ENCODE data around the gene PRSS23.
A peak's percentile ranks its signal among the peaks of the same experiment; 100 is the strongest.
"Not testable (repeated sequence)": the region's sequence is repeated elsewhere in the genome, so short reads cannot be mapped to it uniquely, and the experiment has no call there.

Gene PRSS23

DNA sequence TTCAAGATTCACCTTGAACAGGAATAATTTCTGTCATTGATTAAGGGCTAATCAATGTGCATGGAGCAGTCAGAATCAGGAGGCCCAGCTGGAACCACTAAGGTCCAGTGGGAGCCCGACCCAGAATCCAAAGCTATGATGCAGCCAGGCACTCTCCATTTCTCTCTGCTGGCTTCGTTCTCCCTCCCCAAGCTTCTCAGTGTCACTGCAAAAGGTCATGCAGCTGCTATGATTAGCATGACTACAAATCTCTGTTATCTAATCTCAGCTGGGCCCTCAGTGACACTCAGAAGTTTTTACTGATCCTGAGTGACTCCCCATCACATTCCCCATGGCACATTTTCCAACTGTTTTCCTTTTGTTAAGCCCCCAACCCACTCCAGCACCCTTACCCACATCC, 31.1 kb upstream of the PRSS23 start (continued):
- TF ChIP-seq, protein P1, sequence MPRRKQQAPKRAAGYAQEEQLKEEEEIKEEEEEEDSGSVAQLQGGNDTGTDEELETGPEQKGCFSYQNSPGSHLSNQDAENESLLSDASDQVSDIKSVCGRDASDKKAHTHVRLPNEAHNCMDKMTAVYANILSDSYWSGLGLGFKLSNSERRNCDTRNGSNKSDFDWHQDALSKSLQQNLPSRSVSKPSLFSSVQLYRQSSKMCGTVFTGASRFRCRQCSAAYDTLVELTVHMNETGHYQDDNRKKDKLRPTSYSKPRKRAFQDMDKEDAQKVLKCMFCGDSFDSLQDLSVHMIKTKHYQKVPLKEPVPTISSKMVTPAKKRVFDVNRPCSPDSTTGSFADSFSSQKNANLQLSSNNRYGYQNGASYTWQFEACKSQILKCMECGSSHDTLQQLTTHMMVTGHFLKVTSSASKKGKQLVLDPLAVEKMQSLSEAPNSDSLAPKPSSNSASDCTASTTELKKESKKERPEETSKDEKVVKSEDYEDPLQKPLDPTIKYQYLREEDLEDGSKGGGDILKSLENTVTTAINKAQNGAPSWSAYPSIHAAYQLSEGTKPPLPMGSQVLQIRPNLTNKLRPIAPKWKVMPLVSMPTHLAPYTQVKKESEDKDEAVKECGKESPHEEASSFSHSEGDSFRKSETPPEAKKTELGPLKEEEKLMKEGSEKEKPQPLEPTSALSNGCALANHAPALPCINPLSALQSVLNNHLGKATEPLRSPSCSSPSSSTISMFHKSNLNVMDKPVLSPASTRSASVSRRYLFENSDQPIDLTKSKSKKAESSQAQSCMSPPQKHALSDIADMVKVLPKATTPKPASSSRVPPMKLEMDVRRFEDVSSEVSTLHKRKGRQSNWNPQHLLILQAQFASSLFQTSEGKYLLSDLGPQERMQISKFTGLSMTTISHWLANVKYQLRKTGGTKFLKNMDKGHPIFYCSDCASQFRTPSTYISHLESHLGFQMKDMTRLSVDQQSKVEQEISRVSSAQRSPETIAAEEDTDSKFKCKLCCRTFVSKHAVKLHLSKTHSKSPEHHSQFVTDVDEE (CRISPR knock-in tag; IDR thresholded peaks at IDR 0.05): no peak

DNA sequence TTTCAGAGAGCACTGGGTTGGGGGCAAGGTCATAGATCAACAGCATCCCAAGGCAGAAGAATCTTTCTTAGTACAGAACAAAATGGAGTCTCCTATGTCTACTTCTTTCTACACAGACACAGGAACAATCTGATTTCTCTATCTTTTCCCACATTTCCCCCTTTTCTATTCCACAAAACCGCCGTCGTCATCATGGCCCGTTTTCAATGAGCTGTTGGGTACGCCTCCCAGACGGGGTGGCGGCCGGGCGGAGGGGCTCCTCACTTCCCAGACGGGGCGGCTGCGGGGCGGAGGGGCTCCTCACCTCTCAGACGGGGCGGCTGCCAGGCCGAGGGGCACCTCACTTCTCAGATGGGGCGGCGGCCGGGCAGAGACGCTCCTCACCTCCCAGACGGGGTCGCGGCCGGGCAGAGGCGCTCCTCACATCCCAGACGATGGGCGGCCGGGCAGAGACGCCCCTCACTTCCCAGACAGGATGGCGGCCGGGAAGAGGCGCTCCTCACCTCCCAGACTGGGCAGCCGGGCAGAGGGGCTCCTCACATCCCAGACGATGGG, 29.8 kb upstream of the PRSS23 start:
- ATAC-seq: not testable (repeated sequence)

GRCh38 chr11:86772999-86773398, 27.3 kb upstream of the PRSS23 start:
- ATAC-seq: no peak
- TF ChIP-seq ZNF8 (CRISPR knock-in tag; IDR thresholded peaks at IDR 0.05) (no peak), TCF4 (CRISPR knock-in tag; IDR thresholded peaks at IDR 0.05; ENCODE audit: borderline replicate concordance) (no peak), ZC3H10 (CRISPR knock-in tag; IDR thresholded peaks at IDR 0.05) (no peak), ZFP3 (CRISPR knock-in tag; IDR thresholded peaks at IDR 0.05) (no peak), ARNTL (CRISPR knock-in tag; IDR thresholded peaks at IDR 0.05; ENCODE audit: borderline replicate concordance, low read depth) (no peak), ZNF70 (CRISPR knock-in tag; IDR thresholded peaks at IDR 0.05) (no peak), GLIS3 (CRISPR knock-in tag; IDR thresholded peaks at IDR 0.05) (no peak), BACH2 (CRISPR knock-in tag; IDR thresholded peaks at IDR 0.05; ENCODE audit: borderline replicate concordance) (no peak), ZFP30 (CRISPR knock-in tag; IDR thresholded peaks at IDR 0.05) (no peak), PATZ1 (CRISPR knock-in tag; IDR thresholded peaks at IDR 0.05; ENCODE audit: borderline replicate concordance) (no peak), CSDC2 (CRISPR knock-in tag; IDR thresholded peaks at IDR 0.05) (no peak), ZNF565 (CRISPR knock-in tag; conservative IDR thresholded peaks at IDR 0.05; ENCODE audit: low read depth) (no peak), RARB (CRISPR knock-in tag; IDR thresholded peaks at IDR 0.05) (no peak), ESRRG (CRISPR knock-in tag; IDR thresholded peaks at IDR 0.05) (no peak), POU6F1 (CRISPR knock-in tag; IDR thresholded peaks at IDR 0.05; ENCODE audit: borderline replicate concordance, low read depth) (no peak)
- TF ChIP-seq, protein P2, sequence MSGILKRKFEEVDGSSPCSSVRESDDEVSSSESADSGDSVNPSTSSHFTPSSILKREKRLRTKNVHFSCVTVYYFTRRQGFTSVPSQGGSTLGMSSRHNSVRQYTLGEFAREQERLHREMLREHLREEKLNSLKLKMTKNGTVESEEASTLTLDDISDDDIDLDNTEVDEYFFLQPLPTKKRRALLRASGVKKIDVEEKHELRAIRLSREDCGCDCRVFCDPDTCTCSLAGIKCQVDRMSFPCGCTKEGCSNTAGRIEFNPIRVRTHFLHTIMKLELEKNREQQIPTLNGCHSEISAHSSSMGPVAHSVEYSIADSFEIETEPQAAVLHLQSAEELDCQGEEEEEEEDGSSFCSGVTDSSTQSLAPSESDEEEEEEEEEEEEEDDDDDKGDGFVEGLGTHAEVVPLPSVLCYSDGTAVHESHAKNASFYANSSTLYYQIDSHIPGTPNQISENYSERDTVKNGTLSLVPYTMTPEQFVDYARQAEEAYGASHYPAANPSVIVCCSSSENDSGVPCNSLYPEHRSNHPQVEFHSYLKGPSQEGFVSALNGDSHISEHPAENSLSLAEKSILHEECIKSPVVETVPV (CRISPR knock-in tag; IDR thresholded peaks at IDR 0.05): no peak

DNA sequence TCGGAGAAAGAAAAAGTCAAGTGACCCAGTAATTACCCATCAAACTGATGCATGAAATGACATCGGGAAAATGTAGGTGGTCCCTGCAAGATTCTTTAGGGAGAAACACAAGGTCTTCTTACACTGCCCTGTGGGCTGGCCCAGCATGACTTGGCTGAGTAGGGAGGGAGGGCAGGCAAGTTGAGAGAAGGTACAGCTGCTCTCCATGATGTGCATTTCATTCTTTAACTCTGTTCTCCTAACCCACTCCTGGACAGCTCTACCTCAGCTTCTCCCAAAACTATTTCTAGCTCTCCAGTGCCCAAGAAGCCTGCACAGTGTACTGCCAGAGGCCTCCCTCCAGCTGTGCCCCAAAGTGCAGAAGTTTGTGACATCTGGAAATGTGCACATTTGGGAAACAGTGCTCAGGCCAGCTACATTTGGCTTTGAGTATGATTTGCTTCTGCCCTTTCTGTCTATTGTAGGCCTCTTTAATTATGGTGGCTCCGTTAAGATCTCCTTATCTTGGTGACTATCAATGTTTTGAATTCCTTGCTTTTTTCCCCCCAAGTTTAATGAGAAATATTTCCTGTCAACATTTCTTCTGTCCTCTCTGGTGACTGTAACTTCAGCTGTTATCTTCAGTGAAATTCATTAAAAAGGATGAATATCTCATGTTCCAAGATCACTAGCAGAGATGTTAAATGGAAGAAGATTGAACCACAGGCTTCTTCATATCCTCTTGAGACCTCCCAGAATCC, 26.7 kb upstream of the PRSS23 start:
- peak; percentile 75 for ATAC-seq
- TF ChIP-seq ESRRG (CRISPR knock-in tag; IDR thresholded peaks at IDR 0.05) (no peak), TCF4 (CRISPR knock-in tag; IDR thresholded peaks at IDR 0.05; ENCODE audit: borderline replicate concordance) (no peak), ZC3H10 (CRISPR knock-in tag; IDR thresholded peaks at IDR 0.05) (no peak), CSDC2 (CRISPR knock-in tag; IDR thresholded peaks at IDR 0.05) (no peak), POU6F1 (CRISPR knock-in tag; IDR thresholded peaks at IDR 0.05; ENCODE audit: borderline replicate concordance, low read depth) (no peak), ZNF8 (CRISPR knock-in tag; IDR thresholded peaks at IDR 0.05) (no peak), OSR1 (CRISPR knock-in tag; IDR thresholded peaks at IDR 0.05) (no peak), RARB (CRISPR knock-in tag; IDR thresholded peaks at IDR 0.05) (no peak), ISL1 (CRISPR knock-in tag; IDR thresholded peaks at IDR 0.05) (no peak)
- TF ChIP-seq, protein P2 (CRISPR knock-in tag; IDR thresholded peaks at IDR 0.05): no peak
- TF ChIP-seq, protein P1 (CRISPR knock-in tag; IDR thresholded peaks at IDR 0.05): no peak

All from SK-N-SH treated with all-trans-retinoic acid at 6 μM for 48 hours (cell line).